HCT116 (cell line): ENCODE data around the gene ABCC9. TPM values are rescaled to one million over a fixed set of nuclear protein-coding genes. Genes with fewer than 3 reads are reported as not detected.

Experiments used
- ATAC-seq: fragments of 200-7000 bp; cut with Tn5 transposase; 2 replicates; pipeline ENCODE4 v1.9.1; 2020; ENCODE audit warnings: mild to moderate bottlenecking, moderate library complexity
- BruUV-seq: library from RNA; stranded (reverse); fragments of 400-500 nt; replicated peaks from 2 replicates; lab custom pipeline; 2021; lab: Mats Ljungman, UMichigan
- CTCF ChIA-PET: fragments of 300-600 bp; sonication (Branson Sonifier 250); formaldehyde crosslinking; loops from one replicate; lab custom pipeline; 2021; ENCODE audit warnings: antibody characterized with exemption; lab: Charles Lee
- POLR2A ChIA-PET: fragments of 300-600, 350-600 bp; sonication (Branson Sonifier 250); formaldehyde crosslinking; loops from one replicate; lab custom pipeline; 2021; ENCODE audit warnings: antibody characterized with exemption; lab: Charles Lee
- RAD21 ChIA-PET, 2 experiments: fragments of 300-600 bp; sonication (Branson Sonifier 250); formaldehyde crosslinking; loops; one replicate each; lab custom pipeline; 2023; ENCODE audit warnings: low total read pairs in 2 of 2; ENCODE audit not compliant: uncharacterized antibody in 2 of 2, unreplicated experiment in 2 of 2, low non-redundant PET in 1 of 2; lab: Charles Lee
- DNase-seq: peaks from one replicate; pipeline ENCODE4 v3.0.0-alpha.2; 2010; ENCODE audit warnings: low read depth, low spot score
- H2AFZ ChIP-seq: fragments of 200-600 bp; shearing (Covaris generic), sonication (generic); 2 replicates; pipeline ENCODE4 v1.6.1; 2017; ENCODE audit warnings: low read depth, mixed run types, mixed read lengths, antibody characterized with exemption, low read length; ENCODE audit not compliant: poor library complexity, severe bottlenecking
- H3K27ac ChIP-seq: 2 replicates; pipeline ENCODE4 v1.5.1; 2012; ENCODE audit warnings: low read depth, low read length
- H3K27me3 ChIP-seq: fragments of 200-600 bp; sonication (generic); 2 replicates; pipeline ENCODE4 v1.6.1; 2016; ENCODE audit warnings: mixed run types, low read length, mixed read lengths; ENCODE audit not compliant: insufficient read depth
- H3K36me3 ChIP-seq, 2 experiments: fragments of 200-500 bp in 1 of 2; fragments of 200-600 bp in 1 of 2; sonication (Bioruptor generic) in 1 of 2; sonication (generic) in 1 of 2; 2 replicates each; pipeline versions ENCODE4 v1.5.1 to v1.6.1; 2014 to 2016; ENCODE audit warnings: low read length in 2 of 2, inconsistent platforms in 1 of 2, mixed read lengths in 1 of 2, mixed run types in 1 of 2; ENCODE audit not compliant: insufficient read depth in 2 of 2, control insufficient read depth in 1 of 2
- H3K4me1 ChIP-seq, 2 experiments: fragments of 200-600 bp in 1 of 2; sonication (generic) in 1 of 2; 2 replicates each; pipeline versions ENCODE4 v1.5.1 to v1.6.1; 2012 to 2017; ENCODE audit warnings: low read length in 2 of 2, inconsistent platforms in 1 of 2, mild to moderate bottlenecking in 1 of 2, mixed read lengths in 1 of 2, mixed run types in 1 of 2, moderate library complexity in 1 of 2; ENCODE audit not compliant: insufficient read depth in 2 of 2, control insufficient read depth in 1 of 2
- H3K4me2 ChIP-seq: fragments of 200-600 bp; sonication (generic); 2 replicates; pipeline ENCODE4 v1.6.1; 2017; ENCODE audit warnings: mixed run types, low read length, mixed read lengths
- H3K4me3 ChIP-seq, 2 experiments: fragments of 200-600 bp in 1 of 2; sonication (generic) in 1 of 2; replicated peaks in 1 of 2; 2 replicates each; pipeline ENCODE4 v1.5.1; 2011 to 2016; ENCODE audit warnings: low read length in 2 of 2, control low read depth in 1 of 2, low read depth in 1 of 2, mild to moderate bottlenecking in 1 of 2, mixed read lengths in 1 of 2, mixed run types in 1 of 2
- H3K79me2 ChIP-seq: fragments of 200-600 bp; sonication (generic); 2 replicates; pipeline ENCODE4 v1.6.1; 2017; ENCODE audit warnings: mild to moderate bottlenecking, mixed run types, low read length, moderate library complexity, mixed read lengths; ENCODE audit not compliant: insufficient read depth
- H3K9ac ChIP-seq: fragments of 200-600 bp; sonication (generic); 2 replicates; pipeline ENCODE4 v1.6.1; 2016; ENCODE audit warnings: low read length, mixed read lengths
- H3K9me2 ChIP-seq: fragments of 200-600 bp; sonication (generic), shearing (Covaris generic); 2 replicates; pipeline ENCODE4 v1.6.1; 2017; ENCODE audit warnings: mixed run types, mild to moderate bottlenecking, moderate library complexity; ENCODE audit not compliant: insufficient read depth
- H3K9me3 ChIP-seq, 2 experiments: fragments of 200-500 bp in 1 of 2; fragments of 200-600 bp in 1 of 2; sonication (Bioruptor generic) in 1 of 2; sonication (generic) in 1 of 2; 2 replicates each; pipeline ENCODE4 v1.6.1; 2014 to 2017; ENCODE audit warnings: low read length in 2 of 2, mixed read lengths in 2 of 2, inconsistent platforms in 1 of 2, low read depth in 1 of 2, mild to moderate bottlenecking in 1 of 2, mixed run types in 1 of 2, moderate library complexity in 1 of 2; ENCODE audit not compliant: control insufficient read depth in 1 of 2, insufficient read depth in 1 of 2
- H4K20me1 ChIP-seq: fragments of 200-600 bp; sonication (generic), shearing (Covaris generic); 2 replicates; pipeline ENCODE4 v1.6.1; 2017; ENCODE audit warnings: mixed run types, mild to moderate bottlenecking, moderate library complexity; ENCODE audit not compliant: insufficient read depth
- CBX3 ChIP-seq: IDR thresholded peaks from 2 replicates; pipeline ENCODE4 v1.6.1; 2012; ENCODE audit warnings: low read depth
- EGR1 ChIP-seq: IDR thresholded peaks from 2 replicates; pipeline ENCODE4 v1.6.1; 2012; ENCODE audit warnings: low read depth
- EZH2 ChIP-seq: fragments of 200-600 bp; sonication (generic); IDR thresholded peaks from 2 replicates; pipeline ENCODE4 v1.6.1; 2017; ENCODE audit warnings: antibody characterized with exemption, mixed run types
- EZH2phosphoT487 ChIP-seq: fragments of 200-600 bp; IDR thresholded peaks from 2 replicates; pipeline ENCODE4 v1.6.1; 2018; ENCODE audit warnings: antibody characterized with exemption, borderline replicate concordance
- FOSL1 ChIP-seq: IDR thresholded peaks from 2 replicates; pipeline ENCODE4 v1.6.1; 2012; ENCODE audit warnings: low read depth
- POLR2A ChIP-seq: IDR thresholded peaks from 2 replicates; pipeline ENCODE4 v1.7.0; 2011; ENCODE audit warnings: borderline replicate concordance; ENCODE audit not compliant: insufficient read depth, insufficient read length; ENCODE audit errors: extremely low read depth
- POLR2AphosphoS5 ChIP-seq: IDR thresholded peaks from 2 replicates; pipeline ENCODE4 v1.6.1; 2011; ENCODE audit warnings: mild to moderate bottlenecking, low read depth, low read length, moderate library complexity
- RAD21 ChIP-seq: IDR thresholded peaks from 2 replicates; pipeline ENCODE4 v1.6.1; 2012; ENCODE audit warnings: low read depth, mild to moderate bottlenecking
- SIN3A ChIP-seq: IDR thresholded peaks from 2 replicates; pipeline ENCODE4 v1.6.1; 2012; ENCODE audit warnings: low read depth
- SP1 ChIP-seq: IDR thresholded peaks from 2 replicates; pipeline ENCODE4 v1.6.1; 2012; ENCODE audit warnings: low read depth
- SRF ChIP-seq: IDR thresholded peaks from 2 replicates; pipeline ENCODE4 v1.6.1; 2012; ENCODE audit warnings: low read depth
- TCF7L2 ChIP-seq: IDR thresholded peaks from 2 replicates; pipeline ENCODE4 v1.7.0; 2011; ENCODE audit warnings: borderline replicate concordance, inconsistent platforms; ENCODE audit not compliant: insufficient read depth, insufficient read length; ENCODE audit errors: extremely low read depth
- YY1 ChIP-seq: IDR thresholded peaks from 2 replicates; pipeline ENCODE4 v1.6.1; 2011; ENCODE audit warnings: low read length, low read depth, moderate library complexity, mild to moderate bottlenecking; ENCODE audit not compliant: insufficient replicate concordance; ENCODE audit errors: extremely low read depth
- intact Hi-C: fragments of 100-400 bp; cut with micrococcal nuclease; formaldehyde crosslinking; loops from 2 replicates; pipeline ENCODE4 v1.10.0; 2022
- total RNA-seq: library from RNA; stranded (reverse); gene quantifications from one replicate; pipeline ENCODE4 v1.2.1, GENCODE V29; 2021; ENCODE audit not compliant: unreplicated experiment
- TF ChIP-seq, protein P1 (sequence below): IDR thresholded peaks from 2 replicates; pipeline ENCODE4 v1.6.1; 2012
- TF ChIP-seq, protein P2 (sequence below): IDR thresholded peaks from 2 replicates; pipeline ENCODE4 v1.6.1; 2011; ENCODE audit warnings: mild to moderate bottlenecking, low read length, moderate library complexity; ENCODE audit not compliant: insufficient replicate concordance; ENCODE audit errors: extremely low read depth
- TF ChIP-seq, protein P3 (sequence below): IDR thresholded peaks from 2 replicates; pipeline ENCODE4 v1.6.1; 2012

ABCC9 gene
- total RNA-seq, 1 experiment from 2014 or later: 0.05 TPM

DNA sequence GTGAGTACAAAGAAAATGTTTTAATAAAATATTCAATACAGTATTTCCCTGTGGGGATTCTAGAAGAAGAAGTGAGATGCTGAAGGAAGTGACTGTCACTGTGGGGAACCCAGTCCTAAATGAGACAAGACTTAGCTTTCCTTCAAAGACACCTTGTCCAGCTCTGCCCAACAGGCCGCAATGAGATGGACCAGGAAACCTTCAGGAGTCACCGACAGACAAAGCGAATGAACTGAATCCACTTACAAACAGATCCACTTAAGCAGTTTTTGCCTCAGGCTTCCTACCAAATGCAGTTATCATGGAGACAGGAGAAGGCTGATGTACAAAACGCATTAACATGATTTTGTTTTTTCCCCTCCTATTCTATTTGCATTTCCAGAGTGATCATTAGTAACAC is 176.3 kb downstream of the ABCC9 start:
- POLR2A ChIA-PET: no interaction called here
- intact Hi-C loops: no loop called here
- Histone ChIP-seq H3K27ac (no peak overlapping the region), H3K79me2 (no peaks in the 10 kb centered on the region), H3K9me3 (no peaks in the 10 kb centered on the region), H3K27me3 (peaks cover 3% of the 10 kb centered on the region; the same call in 1 of the 2 replicates), H3K36me3 (no peaks in the 10 kb centered on the region), H3K4me3 (no peak overlapping the region), H2AFZ (no peak overlapping the region), H3K9ac (no peak overlapping the region), H4K20me1 (no peaks in the 10 kb centered on the region), H3K4me2 (no peak overlapping the region), H3K4me1 (no peaks in the 10 kb centered on the region), H3K9me2 (no peaks in the 10 kb centered on the region)
- ATAC-seq (no peak), DNase-seq (no peak)
- no TSS peak for BruUV-seq
- no peak for TF ChIP-seq FOSL1
- no peak for TF ChIP-seq SP1
- TF ChIP-seq SIN3A: no peak
- no peak for TF ChIP-seq EZH2phosphoT487
- TF ChIP-seq, protein P1, sequence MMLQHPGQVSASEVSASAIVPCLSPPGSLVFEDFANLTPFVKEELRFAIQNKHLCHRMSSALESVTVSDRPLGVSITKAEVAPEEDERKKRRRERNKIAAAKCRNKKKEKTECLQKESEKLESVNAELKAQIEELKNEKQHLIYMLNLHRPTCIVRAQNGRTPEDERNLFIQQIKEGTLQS: no peak
- no peak for TF ChIP-seq POLR2A
- TF ChIP-seq, protein P2, sequence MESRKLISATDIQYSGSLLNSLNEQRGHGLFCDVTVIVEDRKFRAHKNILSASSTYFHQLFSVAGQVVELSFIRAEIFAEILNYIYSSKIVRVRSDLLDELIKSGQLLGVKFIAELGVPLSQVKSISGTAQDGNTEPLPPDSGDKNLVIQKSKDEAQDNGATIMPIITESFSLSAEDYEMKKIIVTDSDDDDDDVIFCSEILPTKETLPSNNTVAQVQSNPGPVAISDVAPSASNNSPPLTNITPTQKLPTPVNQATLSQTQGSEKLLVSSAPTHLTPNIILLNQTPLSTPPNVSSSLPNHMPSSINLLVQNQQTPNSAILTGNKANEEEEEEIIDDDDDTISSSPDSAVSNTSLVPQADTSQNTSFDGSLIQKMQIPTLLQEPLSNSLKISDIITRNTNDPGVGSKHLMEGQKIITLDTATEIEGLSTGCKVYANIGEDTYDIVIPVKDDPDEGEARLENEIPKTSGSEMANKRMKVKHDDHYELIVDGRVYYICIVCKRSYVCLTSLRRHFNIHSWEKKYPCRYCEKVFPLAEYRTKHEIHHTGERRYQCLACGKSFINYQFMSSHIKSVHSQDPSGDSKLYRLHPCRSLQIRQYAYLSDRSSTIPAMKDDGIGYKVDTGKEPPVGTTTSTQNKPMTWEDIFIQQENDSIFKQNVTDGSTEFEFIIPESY: no peak
- TF ChIP-seq, protein P3, sequence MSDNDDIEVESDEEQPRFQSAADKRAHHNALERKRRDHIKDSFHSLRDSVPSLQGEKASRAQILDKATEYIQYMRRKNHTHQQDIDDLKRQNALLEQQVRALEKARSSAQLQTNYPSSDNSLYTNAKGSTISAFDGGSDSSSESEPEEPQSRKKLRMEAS: no peak
- RAD21 ChIA-PET: no interaction called here
- CTCF ChIA-PET: no interaction called here

DNA sequence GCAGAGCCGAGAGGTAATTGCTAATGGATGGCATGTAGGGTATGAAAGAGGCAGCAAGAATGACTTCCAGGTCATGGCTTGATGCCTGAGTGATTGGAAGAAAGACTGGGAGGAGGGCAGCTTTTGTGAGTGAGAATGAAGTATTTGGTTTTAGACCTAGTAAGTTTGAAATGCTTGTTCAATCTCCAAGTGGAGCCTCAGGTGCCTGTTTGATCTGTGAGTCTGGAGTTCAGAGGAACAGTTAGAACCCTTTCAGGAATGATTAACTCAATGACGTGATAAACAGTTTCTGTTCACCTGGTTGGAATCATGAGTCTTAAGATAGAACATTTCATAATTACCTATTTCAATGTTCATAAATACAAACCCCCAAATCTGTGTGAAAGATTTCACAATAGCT is 177.2 kb downstream of the ABCC9 start:
- H3K4me1 ChIP-seq: no peaks in the 10 kb centered on the region
- intact Hi-C loops: no loop called here
- H3K27me3 ChIP-seq: peaks cover 3% of the 10 kb centered on the region; the same call in 1 of the 2 replicates
- H3K36me3 ChIP-seq: no peaks in the 10 kb centered on the region
- H3K4me3 ChIP-seq: no peak overlapping the region
- H2AFZ ChIP-seq: no peak overlapping the region
- BruUV-seq: no TSS peak
- DNase-seq (no peak), ATAC-seq (no peak)
- H4K20me1 ChIP-seq: no peaks in the 10 kb centered on the region
- H3K27ac ChIP-seq: no peak overlapping the region
- ChIA-PET RAD21 (no interaction called here), POLR2A (no interaction called here), CTCF (no interaction called here)
- no peaks in the 10 kb centered on the region for H3K79me2 ChIP-seq
- no peaks in the 10 kb centered on the region for H3K9me2 ChIP-seq
- no peak overlapping the region for H3K4me2 ChIP-seq
- no peaks in the 10 kb centered on the region for H3K9me3 ChIP-seq
- H3K9ac ChIP-seq: no peak overlapping the region
- no peak for TF ChIP-seq EZH2
- no peak for TF ChIP-seq SRF
- no peak for TF ChIP-seq CBX3
- TF ChIP-seq, protein P2: no peak
- TF ChIP-seq FOSL1: no peak
- TF ChIP-seq EGR1: no peak
- TF ChIP-seq EZH2phosphoT487: no peak
- TF ChIP-seq, protein P3: no peak
- no peak for TF ChIP-seq RAD21
- TF ChIP-seq, protein P1: no peak
- no peak for TF ChIP-seq YY1
- no peak for TF ChIP-seq POLR2AphosphoS5
- no peak for TF ChIP-seq TCF7L2
